GM23338 (cell line): ENCODE data around the gene VWA7. TPM values are rescaled to one million over a fixed set of nuclear protein-coding genes. Genes with fewer than 3 reads are reported as not detected.

Source experiments
- ATAC-seq: fragments of 200-7000 bp; cut with Tn5 transposase; 3 replicates; pipeline ENCODE4 v1.9.1; 2020
- DNase-seq: peaks from one replicate; pipeline ENCODE4 v3.0.0-alpha.2; 2015; ENCODE audit warnings: low spot score
- H2AFZ ChIP-seq: fragments of 200-600 bp; sonication (generic); 2 replicates; pipeline ENCODE4 v1.8.0; 2016; ENCODE audit warnings: antibody characterized with exemption, mild to moderate bottlenecking, moderate library complexity
- H3F3A ChIP-seq: fragments of 200-600 bp; sonication (generic); replicated peaks from 2 replicates; pipeline ENCODE4 v1.8.0; 2017; ENCODE audit warnings: antibody characterized with exemption, mixed run types, low read depth
- H3K27ac ChIP-seq: fragments of 200-600 bp; sonication (generic); 2 replicates; pipeline ENCODE4 v1.6.1; 2016; ENCODE audit warnings: low read depth
- H3K27me3 ChIP-seq: fragments of 200-600 bp; sonication (generic); 2 replicates; pipeline ENCODE4 v1.8.0; 2016; ENCODE audit warnings: mild to moderate bottlenecking, mixed run types, moderate library complexity; ENCODE audit not compliant: insufficient read depth
- H3K36me3 ChIP-seq: fragments of 200-600 bp; sonication (generic); 2 replicates; pipeline ENCODE4 v1.8.0; 2016; ENCODE audit warnings: mild to moderate bottlenecking; ENCODE audit not compliant: insufficient read depth
- H3K4me1 ChIP-seq: fragments of 200-600 bp; sonication (generic); 2 replicates; pipeline ENCODE4 v1.8.0; 2016; ENCODE audit warnings: mild to moderate bottlenecking, moderate library complexity; ENCODE audit not compliant: insufficient read depth
- H3K4me2 ChIP-seq: fragments of 200-600 bp; sonication (generic); 2 replicates; pipeline ENCODE4 v1.7.1; 2017; ENCODE audit warnings: mixed run types
- H3K4me3 ChIP-seq: fragments of 200-600 bp; sonication (generic); 2 replicates; pipeline ENCODE4 v1.6.1; 2016; ENCODE audit warnings: mixed run types
- H3K79me2 ChIP-seq: fragments of 200-600 bp; sonication (generic); replicated peaks from 2 replicates; pipeline ENCODE4 v1.8.0; 2017; ENCODE audit warnings: mild to moderate bottlenecking; ENCODE audit not compliant: insufficient read depth
- H3K9me2 ChIP-seq: fragments of 200-600 bp; sonication (generic); 2 replicates; pipeline ENCODE4 v1.8.0; 2017; ENCODE audit not compliant: insufficient read depth
- H4K20me1 ChIP-seq: fragments of 200-600 bp; sonication (generic); replicated peaks from 2 replicates; pipeline ENCODE4 v1.8.0; 2017; ENCODE audit warnings: mild to moderate bottlenecking; ENCODE audit not compliant: insufficient read depth
- H3K27ac Mint-ChIP-seq: 2 replicates; pipeline ENCODE4 v1.8.0; 2020; ENCODE audit warnings: inconsistent platforms, mild to moderate bottlenecking, moderate library complexity, mixed read lengths
- H3K27me3 Mint-ChIP-seq: 3 replicates; pipeline ENCODE4 v1.8.0; 2022; ENCODE audit warnings: low read depth, mild to moderate bottlenecking, moderate library complexity, mixed read lengths, inconsistent platforms; ENCODE audit not compliant: insufficient read depth, poor library complexity
- H3K36me3 Mint-ChIP-seq: 3 replicates; pipeline ENCODE4 v1.8.0; 2021; ENCODE audit warnings: low read depth, mild to moderate bottlenecking, inconsistent platforms, moderate library complexity, mixed read lengths
- H3K4me1 Mint-ChIP-seq: 3 replicates; pipeline ENCODE4 v1.8.0; 2020; ENCODE audit warnings: mild to moderate bottlenecking, inconsistent platforms, mixed read lengths
- H3K4me3 Mint-ChIP-seq: 3 replicates; pipeline ENCODE4 v1.8.0; 2021; ENCODE audit warnings: moderate library complexity, mild to moderate bottlenecking, inconsistent platforms, mixed read lengths
- H3K9me3 Mint-ChIP-seq: 3 replicates; pipeline ENCODE4 v1.8.0; 2020; ENCODE audit warnings: moderate library complexity, mild to moderate bottlenecking, inconsistent platforms, mixed read lengths
- CREB1 ChIP-seq: fragments of 250-450 bp; sonication (Bioruptor Pico); IDR thresholded peaks from 2 replicates; pipeline ENCODE4 v1.5.0; 2020; ENCODE audit warnings: low read depth, mild to moderate bottlenecking, moderate library complexity
- EZH2 ChIP-seq: fragments of 200-600 bp; sonication (generic); IDR thresholded peaks from one replicate; pipeline ENCODE4 v1.8.0; 2017; ENCODE audit warnings: antibody characterized with exemption, mild to moderate bottlenecking, low read depth; ENCODE audit not compliant: unreplicated experiment
- EZH2phosphoT487 ChIP-seq: fragments of 200-600 bp; sonication (generic); IDR thresholded peaks from one replicate; pipeline ENCODE4 v1.8.1; 2018; ENCODE audit warnings: antibody characterized with exemption; ENCODE audit not compliant: unreplicated experiment
- JUNB ChIP-seq: IDR thresholded peaks from one replicate; pipeline ENCODE4 v1.6.1; 2016; ENCODE audit warnings: antibody characterized with exemption; ENCODE audit not compliant: unreplicated experiment
- NANOG ChIP-seq: IDR thresholded peaks from 2 replicates; pipeline ENCODE4 v1.6.1; 2016; ENCODE audit warnings: antibody characterized with exemption, borderline replicate concordance
- POLR2AphosphoS5 ChIP-seq: IDR thresholded peaks from 2 replicates; pipeline ENCODE4 v1.6.1; 2016; ENCODE audit warnings: antibody characterized with exemption, low read depth
- STAT1 ChIP-seq: IDR thresholded peaks from one replicate; pipeline ENCODE4 v1.6.1; 2016; ENCODE audit warnings: antibody characterized with exemption; ENCODE audit not compliant: unreplicated experiment
- ZNF114 ChIP-seq: fragments of 250-450 bp; sonication (Bioruptor Pico); IDR thresholded peaks from 2 replicates; pipeline ENCODE4 v1.5.0; 2020; ENCODE audit warnings: mild to moderate bottlenecking, moderate library complexity
- ZNF331 ChIP-seq: fragments of 250-450 bp; sonication (Bioruptor Pico); IDR thresholded peaks from 2 replicates; pipeline ENCODE4 v1.5.0; 2020; ENCODE audit warnings: low read depth, mild to moderate bottlenecking, moderate library complexity
- ZNF462 ChIP-seq: fragments of 250-450 bp; sonication (Bioruptor Pico); IDR thresholded peaks from 2 replicates; pipeline ENCODE4 v1.5.0; 2020; ENCODE audit warnings: mild to moderate bottlenecking, moderate library complexity
- polyA plus RNA-seq: library from polyadenylated mRNA; unstranded; fragments of >200 nt; fragmentation: Nextera tagmentation; extraction: Ambion mirVana; gene quantifications from 2 replicates; pipeline ENCODE4 v1.2.1, GENCODE V29; 2016
- total RNA-seq: library from RNA; depleted of rRNA; stranded (reverse); fragments of >200 nt; shearing (Covaris generic); gene quantifications from 2 replicates; pipeline ENCODE4 v1.2.3, GENCODE V29; 2014
- TF ChIP-seq, protein P1 (sequence below), 2 experiments: fragments of 200-600 bp in 1 of 2; sonication (generic) in 1 of 2; conservative IDR thresholded peaks; 2 replicates each; pipeline versions ENCODE4 v1.5.1 to v1.6.1; 2016 to 2017; ENCODE audit warnings: antibody characterized with exemption in 2 of 2, low read depth in 2 of 2, mild to moderate bottlenecking in 2 of 2, moderate library complexity in 1 of 2
- TF ChIP-seq, protein P2 (sequence below): IDR thresholded peaks from one replicate; pipeline ENCODE4 v1.6.1; 2018; ENCODE audit warnings: antibody characterized with exemption; ENCODE audit not compliant: unreplicated experiment
- TF ChIP-seq, protein P3 (sequence below): IDR thresholded peaks from 2 replicates; pipeline ENCODE4 v1.6.1; 2016; ENCODE audit warnings: antibody characterized with exemption

The VWA7 gene
- total and polyA plus RNA-seq, 2 experiments from 2014 or later: 0.07 to 0.36 TPM

DNA sequence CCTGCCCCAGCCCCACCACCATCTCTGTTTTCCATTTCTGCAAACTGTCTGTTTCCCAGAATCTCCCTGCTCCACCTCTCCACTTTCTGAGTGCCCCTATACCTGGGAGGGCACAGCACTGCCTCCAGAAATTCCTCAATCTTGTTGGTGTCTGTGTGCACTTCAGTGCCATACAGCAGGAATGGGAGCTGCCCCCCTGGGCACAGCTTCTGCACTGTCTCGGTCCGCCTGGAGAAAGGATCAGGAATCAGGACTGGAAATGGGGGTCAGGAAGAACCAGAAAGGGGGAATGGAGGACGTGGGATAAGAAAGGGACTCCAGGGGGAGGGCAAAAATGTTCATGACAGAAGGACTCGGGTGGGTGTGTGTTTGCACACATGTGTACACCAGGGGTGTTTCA is 43.4 kb downstream of the VWA7 start:
- DNase-seq (no peak), ATAC-seq (no peak)
- Histone ChIP-seq H3F3A (peaks cover 62% of the 10 kb centered on the region), H3K4me1 (peaks cover 42% of the 10 kb centered on the region), H4K20me1 (peaks cover 11% of the 10 kb centered on the region; the same call in 1 of the 2 replicates), H3K27me3 (peaks cover 3% of the 10 kb centered on the region; the same call in 1 of the 2 replicates), H3K27ac (no peak overlapping the region), H3K4me3 (no peak overlapping the region), H2AFZ (no peak overlapping the region), H3K36me3 (peaks cover 29% of the 10 kb centered on the region), H3K9me2 (no peaks in the 10 kb centered on the region), H3K4me2 (no peak overlapping the region), H3K79me2 (peaks cover 27% of the 10 kb centered on the region)
- TF ChIP-seq, protein P1, sequence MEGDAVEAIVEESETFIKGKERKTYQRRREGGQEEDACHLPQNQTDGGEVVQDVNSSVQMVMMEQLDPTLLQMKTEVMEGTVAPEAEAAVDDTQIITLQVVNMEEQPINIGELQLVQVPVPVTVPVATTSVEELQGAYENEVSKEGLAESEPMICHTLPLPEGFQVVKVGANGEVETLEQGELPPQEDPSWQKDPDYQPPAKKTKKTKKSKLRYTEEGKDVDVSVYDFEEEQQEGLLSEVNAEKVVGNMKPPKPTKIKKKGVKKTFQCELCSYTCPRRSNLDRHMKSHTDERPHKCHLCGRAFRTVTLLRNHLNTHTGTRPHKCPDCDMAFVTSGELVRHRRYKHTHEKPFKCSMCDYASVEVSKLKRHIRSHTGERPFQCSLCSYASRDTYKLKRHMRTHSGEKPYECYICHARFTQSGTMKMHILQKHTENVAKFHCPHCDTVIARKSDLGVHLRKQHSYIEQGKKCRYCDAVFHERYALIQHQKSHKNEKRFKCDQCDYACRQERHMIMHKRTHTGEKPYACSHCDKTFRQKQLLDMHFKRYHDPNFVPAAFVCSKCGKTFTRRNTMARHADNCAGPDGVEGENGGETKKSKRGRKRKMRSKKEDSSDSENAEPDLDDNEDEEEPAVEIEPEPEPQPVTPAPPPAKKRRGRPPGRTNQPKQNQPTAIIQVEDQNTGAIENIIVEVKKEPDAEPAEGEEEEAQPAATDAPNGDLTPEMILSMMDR (conservative IDR thresholded peaks at IDR 0.05; ENCODE audit: low read depth in 2 of 2): no peak
- TF ChIP-seq CREB1 (CRISPR knock-in tag) (no peak), EZH2 (no peak), EZH2phosphoT487 (no peak), JUNB (no peak), NANOG (no peak), STAT1 (no peak), ZNF462 (CRISPR knock-in tag) (no peak), ZNF114 (CRISPR knock-in tag) (no peak), ZNF331 (no peak), POLR2AphosphoS5 (no peak)
- TF ChIP-seq, protein P2, sequence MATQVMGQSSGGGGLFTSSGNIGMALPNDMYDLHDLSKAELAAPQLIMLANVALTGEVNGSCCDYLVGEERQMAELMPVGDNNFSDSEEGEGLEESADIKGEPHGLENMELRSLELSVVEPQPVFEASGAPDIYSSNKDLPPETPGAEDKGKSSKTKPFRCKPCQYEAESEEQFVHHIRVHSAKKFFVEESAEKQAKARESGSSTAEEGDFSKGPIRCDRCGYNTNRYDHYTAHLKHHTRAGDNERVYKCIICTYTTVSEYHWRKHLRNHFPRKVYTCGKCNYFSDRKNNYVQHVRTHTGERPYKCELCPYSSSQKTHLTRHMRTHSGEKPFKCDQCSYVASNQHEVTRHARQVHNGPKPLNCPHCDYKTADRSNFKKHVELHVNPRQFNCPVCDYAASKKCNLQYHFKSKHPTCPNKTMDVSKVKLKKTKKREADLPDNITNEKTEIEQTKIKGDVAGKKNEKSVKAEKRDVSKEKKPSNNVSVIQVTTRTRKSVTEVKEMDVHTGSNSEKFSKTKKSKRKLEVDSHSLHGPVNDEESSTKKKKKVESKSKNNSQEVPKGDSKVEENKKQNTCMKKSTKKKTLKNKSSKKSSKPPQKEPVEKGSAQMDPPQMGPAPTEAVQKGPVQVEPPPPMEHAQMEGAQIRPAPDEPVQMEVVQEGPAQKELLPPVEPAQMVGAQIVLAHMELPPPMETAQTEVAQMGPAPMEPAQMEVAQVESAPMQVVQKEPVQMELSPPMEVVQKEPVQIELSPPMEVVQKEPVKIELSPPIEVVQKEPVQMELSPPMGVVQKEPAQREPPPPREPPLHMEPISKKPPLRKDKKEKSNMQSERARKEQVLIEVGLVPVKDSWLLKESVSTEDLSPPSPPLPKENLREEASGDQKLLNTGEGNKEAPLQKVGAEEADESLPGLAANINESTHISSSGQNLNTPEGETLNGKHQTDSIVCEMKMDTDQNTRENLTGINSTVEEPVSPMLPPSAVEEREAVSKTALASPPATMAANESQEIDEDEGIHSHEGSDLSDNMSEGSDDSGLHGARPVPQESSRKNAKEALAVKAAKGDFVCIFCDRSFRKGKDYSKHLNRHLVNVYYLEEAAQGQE: no peak
- TF ChIP-seq, protein P3, sequence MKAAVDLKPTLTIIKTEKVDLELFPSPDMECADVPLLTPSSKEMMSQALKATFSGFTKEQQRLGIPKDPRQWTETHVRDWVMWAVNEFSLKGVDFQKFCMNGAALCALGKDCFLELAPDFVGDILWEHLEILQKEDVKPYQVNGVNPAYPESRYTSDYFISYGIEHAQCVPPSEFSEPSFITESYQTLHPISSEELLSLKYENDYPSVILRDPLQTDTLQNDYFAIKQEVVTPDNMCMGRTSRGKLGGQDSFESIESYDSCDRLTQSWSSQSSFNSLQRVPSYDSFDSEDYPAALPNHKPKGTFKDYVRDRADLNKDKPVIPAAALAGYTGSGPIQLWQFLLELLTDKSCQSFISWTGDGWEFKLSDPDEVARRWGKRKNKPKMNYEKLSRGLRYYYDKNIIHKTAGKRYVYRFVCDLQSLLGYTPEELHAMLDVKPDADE: no peak
- peaks cover 49% of the 10 kb centered on the region for H3K4me1 Mint-ChIP-seq
- H3K4me3 Mint-ChIP-seq: peak overlapping the region; percentile 92; the same call in 1 of the 3 replicates
- no peak overlapping the region; the same call in 1 of the 2 replicates for H3K27ac Mint-ChIP-seq
- H3K9me3 Mint-ChIP-seq: no peaks in the 10 kb centered on the region
- H3K36me3 Mint-ChIP-seq: peaks cover 42% of the 10 kb centered on the region
- H3K27me3 Mint-ChIP-seq: peaks cover 29% of the 10 kb centered on the region
